ENCODE measurements around the gene CBX8. TPM values are rescaled to one million over a fixed set of nuclear protein-coding genes. Genes with fewer than 3 reads are reported as not detected.
"Not testable (repeated sequence)": the region's sequence is repeated elsewhere in the genome, so short reads cannot be mapped to it uniquely, and the experiment has no call there.

CBX8 gene
- total RNA-seq, 1 donor from 2014 or later, result 3.7 TPM

DNA sequence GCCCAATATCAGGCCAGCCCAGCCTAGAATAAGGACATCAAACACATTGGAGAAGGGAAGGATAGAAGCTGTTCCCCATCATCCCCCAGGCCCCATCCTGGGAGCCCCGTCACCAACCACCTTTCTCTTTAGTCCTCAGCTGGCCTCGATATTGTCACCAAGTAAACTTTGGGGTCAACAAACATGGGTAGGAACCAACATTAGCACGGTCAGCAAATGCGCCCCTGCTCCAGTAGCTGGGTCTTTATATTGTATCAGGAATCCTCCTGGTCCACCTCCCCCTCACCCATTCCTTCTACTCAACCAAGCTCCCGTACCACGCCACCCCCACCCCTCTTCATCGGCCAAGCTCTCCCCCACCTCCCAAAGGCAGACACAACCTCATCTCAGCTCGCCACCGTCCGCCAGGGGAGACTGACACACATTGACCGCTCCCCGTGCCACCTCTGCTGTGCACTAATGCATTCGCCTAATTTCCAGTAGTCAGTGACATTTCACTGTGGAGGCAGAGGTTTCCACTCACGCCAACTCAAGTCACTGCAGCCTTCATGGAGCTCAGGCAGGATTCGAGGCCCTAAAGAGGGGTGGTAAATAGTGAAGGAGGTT is 39.6 kb downstream of the CBX8 start:
- DNase-seq (ENCODE audit: low spot score) (no peak), ATAC-seq (no peak)

DNA sequence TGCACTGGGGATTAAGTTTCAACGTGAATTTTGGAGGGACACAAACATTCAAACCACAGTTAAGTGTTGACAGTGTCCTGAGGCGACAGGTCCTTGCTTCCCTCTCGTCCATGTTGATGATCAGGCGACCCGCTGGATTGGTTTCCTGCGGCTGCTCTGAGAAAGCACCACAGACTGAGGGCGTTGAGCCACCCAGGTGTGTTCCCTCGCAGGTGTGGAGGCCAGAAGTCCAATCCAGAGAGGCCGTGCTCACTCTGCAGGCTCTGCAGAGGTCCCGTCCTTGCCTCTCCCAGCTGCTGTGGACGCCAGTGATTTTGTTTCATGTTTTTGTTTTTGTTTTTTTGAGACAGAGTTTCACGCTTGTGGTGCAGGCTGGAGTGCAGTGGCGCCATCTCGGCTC is 41.3 kb downstream of the CBX8 start:
- no peak for ATAC-seq

DNA sequence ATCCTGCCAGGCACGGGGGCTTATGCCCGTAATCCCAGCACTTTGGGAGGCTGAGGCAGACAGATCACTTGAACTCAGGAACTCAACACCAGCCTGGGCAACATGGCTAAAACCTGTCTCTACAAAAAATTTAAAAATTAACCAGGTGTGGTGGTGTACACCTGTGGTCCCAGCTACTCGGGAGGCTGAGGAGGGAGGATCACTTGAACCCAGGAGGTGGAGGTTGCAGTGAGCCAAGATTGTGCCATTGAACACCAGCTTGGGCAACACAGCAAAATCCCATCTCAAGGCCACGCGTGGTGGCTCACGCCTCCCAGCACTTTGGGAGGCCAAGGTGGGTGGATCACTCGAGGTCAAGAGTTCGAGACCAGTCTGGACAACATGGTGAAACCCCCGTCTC is 42.0 kb downstream of the CBX8 start:
- not testable (repeated sequence) for ATAC-seq; DNase-seq (ENCODE audit: low spot score)

More for the DNA sequence above, 41.3 kb downstream of the CBX8 start:
- no peak for DNase-seq (ENCODE audit: low spot score)

DNA sequence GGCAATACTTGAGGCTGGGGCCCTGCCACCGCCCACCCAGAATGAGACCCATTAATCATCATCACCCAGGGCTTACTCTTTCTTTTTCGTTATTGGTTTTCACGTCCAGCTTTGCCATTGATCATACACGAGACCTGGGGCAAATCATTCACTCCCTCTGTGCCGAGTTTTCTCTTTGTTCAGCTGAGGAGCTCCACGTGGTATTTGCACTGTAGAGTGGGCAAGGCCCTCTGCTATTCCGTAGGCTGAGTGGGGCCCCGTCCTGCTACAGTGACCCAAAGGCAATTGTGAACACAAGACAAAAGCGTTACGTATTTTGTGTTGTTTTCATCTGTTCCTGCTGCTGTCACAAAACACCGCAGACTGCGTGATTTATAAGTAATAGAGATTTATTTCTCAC is 42.5 kb downstream of the CBX8 start:
- DNase-seq (ENCODE audit: low spot score) (no peak), ATAC-seq (no peak)

DNA sequence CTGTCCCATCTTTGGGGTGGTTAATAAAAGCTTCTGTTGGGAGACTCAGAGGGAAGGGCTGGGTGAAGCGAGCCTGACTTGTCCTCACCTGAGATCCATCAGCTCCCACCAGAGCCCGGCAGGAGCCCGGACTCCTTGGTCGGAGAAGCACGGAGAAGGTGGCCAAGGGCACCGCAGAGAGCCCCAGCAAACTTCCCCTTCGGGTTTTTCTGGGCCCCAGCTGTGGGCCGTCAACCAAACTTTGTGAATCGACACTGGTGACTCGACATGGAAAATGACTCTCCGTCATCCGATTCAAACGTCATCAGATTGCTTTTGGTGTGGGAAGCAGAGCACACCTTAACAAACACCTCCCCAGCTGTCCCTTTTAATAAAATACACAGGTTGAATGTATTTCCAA is 44.7 kb downstream of the CBX8 start:
- DNase-seq (ENCODE audit: low spot score) (no peak), ATAC-seq (no peak)

DNA sequence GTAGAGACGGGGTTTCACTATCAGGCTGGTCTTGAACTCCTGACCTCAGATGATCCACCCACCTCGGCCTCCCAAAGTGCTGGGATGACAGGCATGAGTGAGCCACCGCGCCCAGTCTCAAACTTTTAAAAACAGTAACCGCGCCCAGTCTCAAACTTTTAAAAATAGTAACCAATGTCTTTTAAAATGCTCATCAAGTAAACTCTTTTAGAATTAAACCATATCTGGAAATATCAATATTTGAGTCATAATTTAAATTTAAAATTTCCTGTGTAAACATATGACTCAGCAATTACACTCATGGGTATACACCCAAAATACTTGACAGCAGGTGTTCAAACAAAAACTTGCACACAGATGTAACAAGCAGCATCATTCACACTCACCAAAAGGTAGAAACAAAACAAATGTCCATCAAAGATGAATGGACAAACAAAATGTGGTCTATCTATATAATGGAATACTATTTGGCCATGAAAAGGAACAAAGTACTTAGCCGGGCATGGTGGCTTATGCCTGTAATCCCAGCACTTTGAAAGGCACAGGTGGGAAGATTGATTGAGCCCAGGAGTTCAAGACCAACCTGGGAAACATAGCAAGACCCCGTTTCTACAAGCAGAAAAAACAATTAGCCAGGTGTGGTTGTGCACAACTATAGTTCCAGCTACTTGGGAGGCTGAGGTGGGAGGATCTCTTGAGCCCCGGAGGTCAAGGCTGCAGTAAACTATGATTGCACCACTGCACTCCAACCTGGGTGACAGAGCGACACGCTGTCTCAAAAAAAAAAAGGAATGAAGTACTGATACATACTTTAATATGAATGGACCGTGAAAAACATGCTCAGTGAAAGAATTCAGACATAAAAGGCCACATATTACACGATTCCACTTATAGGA is 46.0 kb downstream of the CBX8 start:
- ATAC-seq (no peak), DNase-seq (ENCODE audit: low spot score) (no peak)

DNA sequence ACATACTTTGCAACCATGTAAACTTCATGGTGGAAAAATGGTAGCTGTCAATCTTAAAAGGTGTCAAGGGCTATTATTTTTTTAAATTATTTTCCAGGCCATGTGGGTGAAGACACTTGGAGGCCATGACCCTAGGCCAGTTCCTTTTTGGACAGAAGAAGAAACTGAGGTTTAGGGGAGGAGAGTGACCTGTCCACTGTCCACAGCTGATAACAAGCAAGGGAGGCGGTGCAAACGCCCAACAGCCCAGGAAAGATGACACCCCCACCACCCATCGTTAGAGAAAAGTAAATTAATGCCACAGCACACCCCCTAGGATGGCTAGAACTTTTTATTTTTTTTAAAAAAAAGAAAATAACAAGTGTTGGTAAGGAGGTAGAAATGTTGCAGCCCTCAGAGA is 46.9 kb downstream of the CBX8 start:
- ATAC-seq (no peak), DNase-seq (ENCODE audit: low spot score) (no peak)

DNA sequence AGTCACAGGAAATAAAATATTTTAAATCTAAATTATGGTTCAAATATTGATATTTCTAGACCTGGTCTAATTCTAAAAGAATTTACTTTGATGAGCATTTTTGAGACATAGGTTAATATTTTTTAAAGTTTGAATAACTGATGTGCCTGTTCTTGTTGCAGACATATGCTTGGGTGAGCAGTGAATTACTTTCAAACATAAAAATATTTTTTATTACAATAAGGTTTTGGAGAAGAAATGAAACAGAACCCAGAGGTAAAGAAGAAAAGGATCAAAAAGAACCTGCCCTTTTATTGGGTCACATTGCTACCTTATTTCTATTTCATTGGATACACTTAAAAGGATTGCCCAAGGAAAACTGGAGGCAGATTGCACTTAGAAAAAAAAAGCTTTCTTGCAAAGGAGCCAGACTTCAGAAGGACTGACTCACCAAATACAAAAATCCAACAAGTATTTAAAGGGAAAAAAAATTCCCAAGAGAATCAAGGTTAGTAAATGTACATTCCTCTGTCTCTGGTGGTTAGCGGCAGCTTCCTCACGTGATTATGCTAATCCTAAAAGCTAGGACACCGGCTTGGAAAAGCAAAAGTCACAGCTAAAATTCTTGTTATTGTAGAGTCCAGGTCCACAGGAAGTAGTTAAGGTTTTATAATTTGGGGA is 47.6 kb downstream of the CBX8 start:
- ATAC-seq (no peak), DNase-seq (ENCODE audit: low spot score) (no peak)

DNA sequence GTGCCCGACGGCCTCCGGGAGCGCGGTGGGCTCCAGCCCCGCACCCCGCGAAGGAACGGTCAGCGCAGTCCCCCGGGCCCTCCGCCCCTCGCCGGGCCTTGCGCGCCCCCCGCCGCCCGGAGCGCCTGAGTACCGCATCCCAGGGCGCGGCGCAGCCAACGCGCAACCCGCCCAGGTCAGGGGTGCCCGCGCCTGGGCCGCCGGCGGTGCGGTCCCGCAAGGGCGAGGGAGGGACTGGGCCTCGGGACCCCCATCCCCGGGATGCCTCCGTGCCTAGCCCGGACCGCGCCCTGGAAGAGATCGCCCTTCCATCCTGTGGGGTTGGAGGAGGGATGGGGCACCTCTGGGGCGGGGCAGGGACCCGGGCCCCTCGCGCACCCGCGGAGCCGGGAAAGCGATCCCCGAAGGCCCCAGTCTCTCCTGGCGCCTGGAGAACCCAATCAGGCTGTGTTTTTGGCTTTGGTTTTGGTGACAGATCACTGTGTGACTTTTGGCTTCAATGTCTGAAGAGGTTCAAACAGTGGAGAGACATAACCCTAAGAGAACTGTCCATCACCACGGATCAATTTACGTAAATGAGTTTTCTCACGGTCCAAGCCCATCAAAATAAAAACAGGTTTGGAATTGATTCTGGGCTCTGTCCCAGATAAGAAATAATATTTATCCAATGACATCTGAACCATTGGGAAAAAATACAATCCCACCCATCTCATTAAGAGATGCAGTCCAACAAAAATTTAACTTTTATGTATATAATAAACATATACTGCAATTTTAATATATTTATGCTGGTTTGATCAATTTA is 48.4 kb downstream of the CBX8 start:
- DNase-seq (ENCODE audit: low spot score), result no peak
- ATAC-seq, result no peak

DNA sequence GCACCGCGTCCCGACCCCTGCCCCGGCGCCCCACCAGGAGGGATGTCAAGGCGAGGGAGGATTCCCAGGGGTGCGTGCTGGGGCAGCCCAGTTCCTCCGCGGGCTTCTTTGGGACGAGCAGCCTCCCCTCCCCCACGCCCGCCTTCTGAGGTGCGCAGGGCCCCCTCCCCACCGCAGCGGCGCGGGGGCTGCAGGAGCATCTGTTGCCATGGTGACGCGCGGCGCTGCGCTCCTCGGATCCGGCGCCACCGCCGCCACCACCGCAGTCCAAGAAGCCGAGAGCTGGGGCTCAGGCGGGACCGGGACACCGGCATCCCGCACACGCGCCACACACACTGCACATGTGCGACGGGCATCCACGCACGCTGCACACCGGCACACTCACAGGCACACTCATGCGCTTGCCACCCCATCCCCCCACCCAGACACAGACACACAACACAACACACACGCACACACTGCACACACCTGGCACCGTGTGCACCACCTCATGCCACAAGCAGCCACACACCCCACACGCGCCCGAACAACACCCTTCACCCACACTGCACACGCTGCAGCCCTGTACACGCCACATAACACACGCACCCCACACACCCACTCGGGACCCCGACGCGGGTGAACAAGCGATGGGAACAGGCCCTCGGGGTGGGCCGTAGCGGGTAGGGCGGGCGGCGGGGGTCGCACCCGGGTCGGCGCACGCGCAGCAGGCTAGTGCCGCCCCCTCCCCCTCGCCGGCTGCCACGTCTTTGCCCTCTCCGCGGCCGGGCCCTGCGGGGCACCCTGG is 49.2 kb downstream of the CBX8 start:
- ATAC-seq, result no peak
- no peak for DNase-seq (ENCODE audit: low spot score)

DNA sequence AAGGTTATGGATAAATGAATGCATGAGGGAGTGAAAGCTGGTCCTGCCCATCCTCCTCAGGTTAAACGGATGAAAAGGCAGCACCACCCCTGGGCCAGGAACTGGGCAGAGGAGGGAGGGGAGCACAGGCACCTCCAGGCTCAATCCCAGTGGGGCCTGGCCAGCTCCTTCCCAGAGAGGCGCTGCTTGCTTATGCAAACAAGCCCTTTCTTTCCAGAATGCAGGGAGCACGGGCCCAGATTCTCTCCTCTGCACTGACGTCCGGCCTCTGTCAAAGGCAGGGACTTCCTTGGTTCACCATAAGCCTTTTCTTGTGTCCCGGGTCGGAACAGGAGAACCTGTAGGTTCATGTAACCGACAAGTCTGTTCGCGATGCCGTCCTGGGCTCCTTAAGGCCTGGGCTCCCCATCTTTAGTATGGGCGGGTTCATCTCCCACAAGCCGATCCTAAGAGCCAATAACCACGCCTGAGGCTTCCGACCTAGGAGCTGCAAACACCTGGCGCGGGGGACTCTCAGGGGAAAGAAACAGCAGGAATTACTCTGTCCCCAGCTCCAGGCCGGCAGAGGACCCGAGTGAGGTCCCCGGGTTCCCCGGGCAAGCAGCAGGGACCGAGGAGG is 49.9 kb downstream of the CBX8 start:
- ATAC-seq (no peak), DNase-seq (ENCODE audit: low spot score) (no peak)

DNA sequence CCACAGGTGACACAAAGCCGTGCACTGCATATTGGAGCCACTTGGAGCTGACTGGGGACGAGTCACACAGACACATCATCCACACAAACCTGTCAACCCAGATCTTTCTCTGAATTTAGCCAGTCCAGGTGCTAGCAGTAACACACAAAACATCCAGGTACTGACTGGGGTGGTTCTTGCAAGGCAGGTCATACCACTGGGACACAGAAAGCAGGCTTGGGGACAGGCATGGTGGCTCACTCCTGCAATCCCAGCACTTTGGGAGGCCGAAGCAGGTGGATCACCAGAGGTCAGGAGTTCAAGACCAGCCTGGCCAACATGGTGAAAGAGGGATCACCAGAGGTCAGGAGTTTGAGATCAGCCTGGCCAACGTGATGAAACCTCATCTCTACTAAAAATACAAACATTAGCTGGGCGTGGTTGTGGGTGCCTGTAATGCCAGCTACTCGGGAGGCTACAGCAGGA is 51.2 kb downstream of the CBX8 start:
- DNase-seq (ENCODE audit: low spot score) (no peak), ATAC-seq (peak; percentile 34)

DNA sequence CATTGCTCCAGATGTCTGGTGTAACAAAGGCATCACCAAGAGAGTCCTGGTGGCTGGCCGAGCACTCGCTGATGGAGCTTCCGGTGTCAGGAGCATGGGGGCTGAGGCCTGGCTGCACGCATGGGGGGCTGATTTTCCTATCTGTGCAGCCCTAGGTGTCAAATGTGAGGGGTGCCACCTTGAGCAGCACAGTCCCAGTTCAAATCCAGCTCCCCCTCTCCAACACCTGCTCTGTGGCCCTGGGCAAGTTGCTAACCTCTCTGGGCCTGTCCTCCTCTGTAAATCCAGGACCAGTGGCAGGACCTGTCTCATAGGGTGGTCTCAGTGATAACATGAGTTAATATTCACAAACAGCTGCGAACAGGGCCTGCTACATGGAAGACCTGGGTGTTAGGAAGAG is 53.3 kb downstream of the CBX8 start:
- no peak for ATAC-seq
- DNase-seq (ENCODE audit: low spot score), result no peak

DNA sequence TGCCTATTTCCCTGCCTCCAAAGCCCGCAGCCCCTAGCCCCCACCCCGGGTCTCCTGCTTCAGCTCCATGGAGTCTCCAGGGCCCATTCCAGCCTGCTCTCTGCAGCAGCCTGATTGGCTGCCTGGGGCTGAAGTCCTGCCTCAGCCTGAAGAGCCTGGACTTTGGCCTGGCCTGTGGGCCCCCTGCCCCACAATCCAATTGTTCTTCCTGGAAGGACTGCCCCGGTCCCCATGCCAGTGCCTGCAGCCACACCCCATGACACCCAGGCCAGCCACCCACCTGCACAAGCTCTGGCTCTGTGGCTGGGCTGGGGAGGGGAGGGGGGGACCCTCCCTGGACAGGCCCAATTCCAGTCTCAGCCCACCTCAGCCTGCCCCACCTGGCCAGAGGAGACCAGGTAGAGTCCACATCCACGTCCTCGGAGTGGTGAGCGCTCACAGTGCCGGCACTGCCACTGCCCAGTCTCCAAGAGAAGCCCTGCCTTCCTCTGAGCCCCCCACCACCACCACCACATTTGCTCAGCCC is 53.9 kb downstream of the CBX8 start:
- ATAC-seq, result no peak
- DNase-seq (ENCODE audit: low spot score), result no peak

DNA sequence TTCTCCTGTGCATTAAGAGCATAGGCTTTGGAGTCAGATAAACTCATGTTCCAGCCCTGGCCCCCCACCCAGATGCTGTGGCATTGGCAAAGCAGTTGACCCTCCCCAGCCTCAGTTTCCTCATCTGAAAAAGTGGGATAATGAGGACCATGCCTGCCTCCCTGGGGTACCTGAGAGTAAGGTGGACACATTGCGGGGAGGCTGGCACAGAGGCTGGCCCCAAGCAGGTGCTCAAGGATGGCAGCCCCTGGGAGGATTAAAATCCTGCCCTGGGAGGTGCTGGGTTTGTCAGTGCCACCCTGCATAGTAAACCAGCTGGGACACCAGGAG is 54.3 kb downstream of the CBX8 start:
- ATAC-seq (no peak), DNase-seq (ENCODE audit: low spot score) (no peak)

Other genes starting within 250 kb of the CBX8 start
- gene RBFOX3, start 186.0 kb downstream of the CBX8 start, total RNA-seq, result not detected
- gene ENPP7, start 66.1 kb downstream of the CBX8 start, total RNA-seq, result 2.9 TPM
- 0.75 TPM for gene CBX2, start 18.9 kb downstream of the CBX8 start, total RNA-seq
- 14.8 TPM for gene CBX4, start 42.4 kb upstream of the CBX8 start, total RNA-seq
- 16.4 TPM for gene TBC1D16, start 238.8 kb upstream of the CBX8 start, total RNA-seq
- gene CCDC40, start 239.6 kb upstream of the CBX8 start, total RNA-seq, result 6.8 TPM